LNCAP (cell line): ENCODE measurements around the gene MMD.

Source experiments
- CTCF ChIP-seq: fragments of 450-650 bp; IDR thresholded peaks from 2 replicates; pipeline ENCODE4 v1.5.1; 2017; ENCODE audit warnings: mild to moderate bottlenecking

Gene MMD

GRCh38 chr17:55398689-55399088 lies 22.9 kb downstream of the MMD start:
- TF ChIP-seq CTCF = no peak

GRCh38 chr17:55395803-55396505 lies 25.7 kb downstream of the MMD start:
- TF ChIP-seq CTCF = no peak

- TF ChIP-seq CTCF = no peak
Observed at GRCh38 chr17:55394357-55395021, 27.1 kb downstream of the MMD start.

GRCh38 chr17:55391764-55392467 lies 29.7 kb downstream of the MMD start:
- TF ChIP-seq CTCF = no peak

- TF ChIP-seq CTCF = no peak
Observed at GRCh38 chr17:55391244-55391757, 30.3 kb downstream of the MMD start.

GRCh38 chr17:55390364-55390977 lies 31.2 kb downstream of the MMD start:
- no peak for TF ChIP-seq CTCF

- no peak for TF ChIP-seq CTCF
Observed at GRCh38 chr17:55388842-55389241, 32.8 kb downstream of the MMD start.
